ENCODE results near the gene SMYD2. TPM values are rescaled to one million over a fixed set of nuclear protein-coding genes. Genes with fewer than 3 reads are reported as not detected.

The SMYD2 gene
- total RNA-seq, 1 experiment from 2014 or later, result 25.8 TPM

DNA sequence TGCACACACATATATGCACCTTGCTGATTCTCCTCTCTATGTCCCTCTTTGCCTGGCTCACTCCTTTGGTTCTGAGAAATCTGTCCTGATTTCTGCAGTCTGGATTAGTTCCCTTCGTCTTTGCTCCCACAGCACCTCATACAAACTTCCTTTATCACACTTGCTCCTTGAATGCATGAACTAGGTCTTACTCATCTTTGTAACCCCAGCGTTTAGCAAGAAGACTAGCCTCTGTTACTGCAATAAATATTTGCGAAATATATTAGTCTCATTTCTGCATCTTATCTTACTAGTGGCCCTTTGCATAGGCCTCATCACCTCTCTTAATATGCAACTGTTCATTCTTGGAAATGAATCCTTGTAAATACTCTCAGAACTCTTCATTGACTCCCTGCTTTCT, 11.4 kb downstream of the SMYD2 start:
- no peaks in the 10 kb centered on the region for H3K9me3 ChIP-seq (ENCODE audit: low read depth, low read length, poor library complexity, severe bottlenecking)
- no TSS peak for BruUV-seq (replicated peaks)
- H3K27ac ChIP-seq (ENCODE audit: low read depth, low read length, poor library complexity, severe bottlenecking), result no peak overlapping the region
- POLR2A ChIA-PET (ENCODE audit: low non-redundant PET), result no interaction called here
- no peak overlapping the region for H3K4me3 ChIP-seq (ENCODE audit: low read depth, low read length, poor library complexity, severe bottlenecking)
- DNase-seq (ENCODE audit: low spot score), result no peak
- intact Hi-C loops (cut with micrococcal nuclease; ENCODE audit: unreplicated experiment), result no loop called here
- no peaks in the 10 kb centered on the region for H3K27me3 ChIP-seq (replicated peaks; ENCODE audit: insufficient read depth, low read depth, low read length, poor library complexity)
- H3K4me1 ChIP-seq (ENCODE audit: insufficient read depth, low read length, poor library complexity, severe bottlenecking), result peaks cover 39% of the 10 kb centered on the region
- no peaks in the 10 kb centered on the region for H3K36me3 ChIP-seq (ENCODE audit: insufficient read depth, low read length, poor library complexity, severe bottlenecking)
- TF ChIP-seq EZH2 (IDR thresholded peaks at IDR 0.05; ENCODE audit: borderline replicate concordance, low read depth, low read length, poor library complexity, severe bottlenecking), result no peak
- TF ChIP-seq, protein P1, sequence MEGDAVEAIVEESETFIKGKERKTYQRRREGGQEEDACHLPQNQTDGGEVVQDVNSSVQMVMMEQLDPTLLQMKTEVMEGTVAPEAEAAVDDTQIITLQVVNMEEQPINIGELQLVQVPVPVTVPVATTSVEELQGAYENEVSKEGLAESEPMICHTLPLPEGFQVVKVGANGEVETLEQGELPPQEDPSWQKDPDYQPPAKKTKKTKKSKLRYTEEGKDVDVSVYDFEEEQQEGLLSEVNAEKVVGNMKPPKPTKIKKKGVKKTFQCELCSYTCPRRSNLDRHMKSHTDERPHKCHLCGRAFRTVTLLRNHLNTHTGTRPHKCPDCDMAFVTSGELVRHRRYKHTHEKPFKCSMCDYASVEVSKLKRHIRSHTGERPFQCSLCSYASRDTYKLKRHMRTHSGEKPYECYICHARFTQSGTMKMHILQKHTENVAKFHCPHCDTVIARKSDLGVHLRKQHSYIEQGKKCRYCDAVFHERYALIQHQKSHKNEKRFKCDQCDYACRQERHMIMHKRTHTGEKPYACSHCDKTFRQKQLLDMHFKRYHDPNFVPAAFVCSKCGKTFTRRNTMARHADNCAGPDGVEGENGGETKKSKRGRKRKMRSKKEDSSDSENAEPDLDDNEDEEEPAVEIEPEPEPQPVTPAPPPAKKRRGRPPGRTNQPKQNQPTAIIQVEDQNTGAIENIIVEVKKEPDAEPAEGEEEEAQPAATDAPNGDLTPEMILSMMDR (conservative IDR thresholded peaks at IDR 0.05; ENCODE audit: low read depth, low read length), result no peak
- CTCF ChIA-PET, result no interaction called here

DNA sequence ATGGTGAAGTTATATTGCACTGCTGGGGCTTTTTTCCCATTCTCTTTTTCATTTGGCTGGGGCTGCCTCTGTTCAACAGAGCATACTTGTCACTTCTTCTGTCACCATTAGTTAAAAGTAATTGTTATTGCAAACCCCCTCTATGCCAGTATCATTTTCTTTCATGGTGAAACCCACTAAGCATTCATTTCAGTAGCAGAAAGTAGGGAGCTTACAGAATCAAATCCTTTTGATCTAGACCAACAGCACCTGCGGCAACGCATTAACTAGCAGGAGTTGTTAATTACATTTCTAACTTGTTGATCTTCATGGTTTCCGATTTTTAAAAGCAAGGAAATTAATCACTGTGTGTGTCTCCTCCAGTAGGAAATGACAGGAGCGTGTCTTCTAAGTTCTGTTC, 15.0 kb downstream of the SMYD2 start:
- H3K4me3 ChIP-seq (ENCODE audit: low read depth, low read length, poor library complexity, severe bottlenecking), result no peak overlapping the region
- H3K27me3 ChIP-seq (replicated peaks; ENCODE audit: insufficient read depth, low read depth, low read length, poor library complexity), result no peaks in the 10 kb centered on the region

DNA sequence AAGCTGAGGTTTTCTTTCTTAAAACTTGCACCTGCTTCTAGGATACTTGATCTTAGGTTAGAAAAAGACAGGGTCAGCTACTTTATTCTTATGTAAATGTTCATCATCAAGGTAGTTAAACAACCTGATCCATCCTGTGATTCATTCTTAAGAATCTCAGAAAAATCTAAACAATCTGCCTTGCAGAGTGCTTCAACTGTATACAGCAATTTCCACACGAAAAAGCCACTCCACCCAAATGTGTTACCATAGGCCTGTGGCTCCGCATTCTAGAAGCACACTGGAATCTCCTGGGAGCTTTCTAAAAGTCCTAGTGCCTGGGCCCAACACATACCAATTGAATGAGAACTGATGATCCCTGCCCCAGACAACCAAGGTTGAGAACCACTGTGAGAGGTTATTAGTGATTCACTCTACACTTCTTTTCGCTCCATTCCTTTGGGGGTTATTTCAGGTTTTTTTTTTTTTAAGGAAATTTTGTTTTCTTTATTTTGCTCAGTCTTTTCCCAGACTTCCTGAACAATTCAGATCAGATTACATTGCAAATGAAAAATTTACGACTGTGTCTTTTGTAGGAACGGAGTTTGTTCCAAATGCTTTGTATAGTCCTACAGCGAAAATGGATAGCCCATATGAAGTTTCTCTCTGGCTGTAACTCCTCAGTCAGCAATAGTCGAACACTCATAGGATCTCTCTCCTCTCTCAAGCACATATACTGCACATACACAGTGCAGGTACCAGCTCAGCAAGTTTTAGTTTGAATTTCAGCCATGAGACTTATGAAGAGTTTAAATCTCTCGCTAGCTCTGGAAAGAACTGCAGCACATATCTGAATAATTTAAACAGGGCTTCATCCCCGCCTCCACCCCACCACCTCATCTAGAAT, 16.1 kb downstream of the SMYD2 start:
- Histone ChIP-seq H3K9me3 (ENCODE audit: low read depth, low read length, poor library complexity, severe bottlenecking) (no peaks in the 10 kb centered on the region), H3K4me3 (ENCODE audit: low read depth, low read length, poor library complexity, severe bottlenecking) (no peak overlapping the region), H3K36me3 (ENCODE audit: insufficient read depth, low read length, poor library complexity, severe bottlenecking) (no peaks in the 10 kb centered on the region), H3K27ac (ENCODE audit: low read depth, low read length, poor library complexity, severe bottlenecking) (peak overlapping the region; percentile 4), H3K27me3 (replicated peaks; ENCODE audit: insufficient read depth, low read depth, low read length, poor library complexity) (no peaks in the 10 kb centered on the region), H3K4me1 (ENCODE audit: insufficient read depth, low read length, poor library complexity, severe bottlenecking) (peaks cover 27% of the 10 kb centered on the region)
- intact Hi-C loops (cut with micrococcal nuclease; ENCODE audit: unreplicated experiment), result no loop called here
- CTCF ChIA-PET, result interaction anchor here (1.1 kb wide), 1 partner anchor 21 kb away, joined by 3 read pairs; no protein-coding TSS in a partner anchor
- POLR2A ChIA-PET (ENCODE audit: low non-redundant PET), result no interaction called here
- no TSS peak for BruUV-seq (replicated peaks)
- peak; percentile 41 for DNase-seq (ENCODE audit: low spot score)
- TF ChIP-seq EZH2 (IDR thresholded peaks at IDR 0.05; ENCODE audit: borderline replicate concordance, low read depth, low read length, poor library complexity, severe bottlenecking), result no peak
- TF ChIP-seq, protein P1 (conservative IDR thresholded peaks at IDR 0.05; ENCODE audit: low read depth, low read length), result no peak

More for the DNA sequence above, 15.0 kb downstream of the SMYD2 start:
- no peak overlapping the region for H3K27ac ChIP-seq (ENCODE audit: low read depth, low read length, poor library complexity, severe bottlenecking)
- no peaks in the 10 kb centered on the region for H3K36me3 ChIP-seq (ENCODE audit: insufficient read depth, low read length, poor library complexity, severe bottlenecking)
- no peak for DNase-seq (ENCODE audit: low spot score)
- no TSS peak for BruUV-seq (replicated peaks)
- POLR2A ChIA-PET (ENCODE audit: low non-redundant PET), result no interaction called here
- peaks cover 27% of the 10 kb centered on the region for H3K4me1 ChIP-seq (ENCODE audit: insufficient read depth, low read length, poor library complexity, severe bottlenecking)
- intact Hi-C loops (cut with micrococcal nuclease; ENCODE audit: unreplicated experiment), result no loop called here
- no peak for TF ChIP-seq EZH2 (IDR thresholded peaks at IDR 0.05; ENCODE audit: borderline replicate concordance, low read depth, low read length, poor library complexity, severe bottlenecking)
- TF ChIP-seq, protein P1 (conservative IDR thresholded peaks at IDR 0.05; ENCODE audit: low read depth, low read length), result no peak
- H3K9me3 ChIP-seq (ENCODE audit: low read depth, low read length, poor library complexity, severe bottlenecking), result no peaks in the 10 kb centered on the region
- CTCF ChIA-PET, result no interaction called here

Data from A673 (cell line).